ENCODE measurements around the gene PLA2G1B.

GRCh38 chr12:120276734-120277133 is 50.8 kb downstream of the PLA2G1B start:
- TF ChIP-seq EZH2phosphoT487 (IDR thresholded peaks at IDR 0.05; ENCODE audit: borderline replicate concordance, low read depth, low read length) = no peak
- TF ChIP-seq, protein P1, sequence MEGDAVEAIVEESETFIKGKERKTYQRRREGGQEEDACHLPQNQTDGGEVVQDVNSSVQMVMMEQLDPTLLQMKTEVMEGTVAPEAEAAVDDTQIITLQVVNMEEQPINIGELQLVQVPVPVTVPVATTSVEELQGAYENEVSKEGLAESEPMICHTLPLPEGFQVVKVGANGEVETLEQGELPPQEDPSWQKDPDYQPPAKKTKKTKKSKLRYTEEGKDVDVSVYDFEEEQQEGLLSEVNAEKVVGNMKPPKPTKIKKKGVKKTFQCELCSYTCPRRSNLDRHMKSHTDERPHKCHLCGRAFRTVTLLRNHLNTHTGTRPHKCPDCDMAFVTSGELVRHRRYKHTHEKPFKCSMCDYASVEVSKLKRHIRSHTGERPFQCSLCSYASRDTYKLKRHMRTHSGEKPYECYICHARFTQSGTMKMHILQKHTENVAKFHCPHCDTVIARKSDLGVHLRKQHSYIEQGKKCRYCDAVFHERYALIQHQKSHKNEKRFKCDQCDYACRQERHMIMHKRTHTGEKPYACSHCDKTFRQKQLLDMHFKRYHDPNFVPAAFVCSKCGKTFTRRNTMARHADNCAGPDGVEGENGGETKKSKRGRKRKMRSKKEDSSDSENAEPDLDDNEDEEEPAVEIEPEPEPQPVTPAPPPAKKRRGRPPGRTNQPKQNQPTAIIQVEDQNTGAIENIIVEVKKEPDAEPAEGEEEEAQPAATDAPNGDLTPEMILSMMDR (conservative IDR thresholded peaks at IDR 0.05; ENCODE audit: low read length) = no peak
